ENCODE measurements around the gene BTBD8. TPM values are rescaled to one million over a fixed set of nuclear protein-coding genes. Genes with fewer than 3 reads are reported as not detected.

The BTBD8 gene
- total and polyA plus RNA-seq, 2 experiments from 2014 or later: 2.9 to 4.1 TPM

- TF ChIP-seq CTCF (conservative IDR thresholded peaks at IDR 0.05; ENCODE audit: low read depth in 2 of 2) (no peak), NANOG (IDR thresholded peaks at IDR 0.05; ENCODE audit: borderline replicate concordance) (no peak), POLR2AphosphoS5 (IDR thresholded peaks at IDR 0.05; ENCODE audit: low read depth) (no peak), JUNB (IDR thresholded peaks at IDR 0.05; ENCODE audit: unreplicated experiment) (no peak), ZNF114 (CRISPR knock-in tag; IDR thresholded peaks at IDR 0.05) (no peak), STAT1 (IDR thresholded peaks at IDR 0.05; ENCODE audit: unreplicated experiment) (no peak)
Observed at GRCh38 chr1:92105546-92106081, 25.5 kb downstream of the BTBD8 start (continued).

- no peak overlapping the region for H2AFZ ChIP-seq
- H3K4me2 ChIP-seq: no peak overlapping the region
- H3K4me3 ChIP-seq: no peak overlapping the region
- H3K4me3 Mint-ChIP-seq: no peak overlapping the region
- no peaks in the 10 kb centered on the region for H3K4me1 Mint-ChIP-seq
- H3K79me2 ChIP-seq (replicated peaks; ENCODE audit: insufficient read depth): no peaks in the 10 kb centered on the region
- no peaks in the 10 kb centered on the region for H3K27me3 ChIP-seq (ENCODE audit: insufficient read depth)
- no peak for DNase-seq (ENCODE audit: low spot score)
- no peaks in the 10 kb centered on the region for H3K9me3 Mint-ChIP-seq
- no peaks in the 10 kb centered on the region for H3K9me2 ChIP-seq (ENCODE audit: insufficient read depth)
- no peak overlapping the region for H3K27ac Mint-ChIP-seq
- no peaks in the 10 kb centered on the region for H4K20me1 ChIP-seq (replicated peaks; ENCODE audit: insufficient read depth)
- no peak overlapping the region for H3K27ac ChIP-seq (ENCODE audit: low read depth)
- H3F3A ChIP-seq (replicated peaks; ENCODE audit: low read depth): no peaks in the 10 kb centered on the region
- peaks cover 3% of the 10 kb centered on the region; the same call in 1 of the 3 replicates for H3K36me3 Mint-ChIP-seq (ENCODE audit: low read depth)
- H3K36me3 ChIP-seq (ENCODE audit: insufficient read depth): no peaks in the 10 kb centered on the region
- H3K27me3 Mint-ChIP-seq (ENCODE audit: insufficient read depth, low read depth, poor library complexity): no peaks in the 10 kb centered on the region
- ATAC-seq: no peak
- TF ChIP-seq ZNF114 (CRISPR knock-in tag; IDR thresholded peaks at IDR 0.05): no peak
- TF ChIP-seq EZH2phosphoT487 (IDR thresholded peaks at IDR 0.05; ENCODE audit: unreplicated experiment): no peak
- no peak for TF ChIP-seq STAT1 (IDR thresholded peaks at IDR 0.05; ENCODE audit: unreplicated experiment)
- TF ChIP-seq CREB1 (CRISPR knock-in tag; IDR thresholded peaks at IDR 0.05; ENCODE audit: low read depth): no peak
- no peak for TF ChIP-seq ZNF331 (CRISPR knock-in tag; IDR thresholded peaks at IDR 0.05; ENCODE audit: low read depth)
- TF ChIP-seq NANOG (IDR thresholded peaks at IDR 0.05; ENCODE audit: borderline replicate concordance): no peak
- TF ChIP-seq, protein P1, sequence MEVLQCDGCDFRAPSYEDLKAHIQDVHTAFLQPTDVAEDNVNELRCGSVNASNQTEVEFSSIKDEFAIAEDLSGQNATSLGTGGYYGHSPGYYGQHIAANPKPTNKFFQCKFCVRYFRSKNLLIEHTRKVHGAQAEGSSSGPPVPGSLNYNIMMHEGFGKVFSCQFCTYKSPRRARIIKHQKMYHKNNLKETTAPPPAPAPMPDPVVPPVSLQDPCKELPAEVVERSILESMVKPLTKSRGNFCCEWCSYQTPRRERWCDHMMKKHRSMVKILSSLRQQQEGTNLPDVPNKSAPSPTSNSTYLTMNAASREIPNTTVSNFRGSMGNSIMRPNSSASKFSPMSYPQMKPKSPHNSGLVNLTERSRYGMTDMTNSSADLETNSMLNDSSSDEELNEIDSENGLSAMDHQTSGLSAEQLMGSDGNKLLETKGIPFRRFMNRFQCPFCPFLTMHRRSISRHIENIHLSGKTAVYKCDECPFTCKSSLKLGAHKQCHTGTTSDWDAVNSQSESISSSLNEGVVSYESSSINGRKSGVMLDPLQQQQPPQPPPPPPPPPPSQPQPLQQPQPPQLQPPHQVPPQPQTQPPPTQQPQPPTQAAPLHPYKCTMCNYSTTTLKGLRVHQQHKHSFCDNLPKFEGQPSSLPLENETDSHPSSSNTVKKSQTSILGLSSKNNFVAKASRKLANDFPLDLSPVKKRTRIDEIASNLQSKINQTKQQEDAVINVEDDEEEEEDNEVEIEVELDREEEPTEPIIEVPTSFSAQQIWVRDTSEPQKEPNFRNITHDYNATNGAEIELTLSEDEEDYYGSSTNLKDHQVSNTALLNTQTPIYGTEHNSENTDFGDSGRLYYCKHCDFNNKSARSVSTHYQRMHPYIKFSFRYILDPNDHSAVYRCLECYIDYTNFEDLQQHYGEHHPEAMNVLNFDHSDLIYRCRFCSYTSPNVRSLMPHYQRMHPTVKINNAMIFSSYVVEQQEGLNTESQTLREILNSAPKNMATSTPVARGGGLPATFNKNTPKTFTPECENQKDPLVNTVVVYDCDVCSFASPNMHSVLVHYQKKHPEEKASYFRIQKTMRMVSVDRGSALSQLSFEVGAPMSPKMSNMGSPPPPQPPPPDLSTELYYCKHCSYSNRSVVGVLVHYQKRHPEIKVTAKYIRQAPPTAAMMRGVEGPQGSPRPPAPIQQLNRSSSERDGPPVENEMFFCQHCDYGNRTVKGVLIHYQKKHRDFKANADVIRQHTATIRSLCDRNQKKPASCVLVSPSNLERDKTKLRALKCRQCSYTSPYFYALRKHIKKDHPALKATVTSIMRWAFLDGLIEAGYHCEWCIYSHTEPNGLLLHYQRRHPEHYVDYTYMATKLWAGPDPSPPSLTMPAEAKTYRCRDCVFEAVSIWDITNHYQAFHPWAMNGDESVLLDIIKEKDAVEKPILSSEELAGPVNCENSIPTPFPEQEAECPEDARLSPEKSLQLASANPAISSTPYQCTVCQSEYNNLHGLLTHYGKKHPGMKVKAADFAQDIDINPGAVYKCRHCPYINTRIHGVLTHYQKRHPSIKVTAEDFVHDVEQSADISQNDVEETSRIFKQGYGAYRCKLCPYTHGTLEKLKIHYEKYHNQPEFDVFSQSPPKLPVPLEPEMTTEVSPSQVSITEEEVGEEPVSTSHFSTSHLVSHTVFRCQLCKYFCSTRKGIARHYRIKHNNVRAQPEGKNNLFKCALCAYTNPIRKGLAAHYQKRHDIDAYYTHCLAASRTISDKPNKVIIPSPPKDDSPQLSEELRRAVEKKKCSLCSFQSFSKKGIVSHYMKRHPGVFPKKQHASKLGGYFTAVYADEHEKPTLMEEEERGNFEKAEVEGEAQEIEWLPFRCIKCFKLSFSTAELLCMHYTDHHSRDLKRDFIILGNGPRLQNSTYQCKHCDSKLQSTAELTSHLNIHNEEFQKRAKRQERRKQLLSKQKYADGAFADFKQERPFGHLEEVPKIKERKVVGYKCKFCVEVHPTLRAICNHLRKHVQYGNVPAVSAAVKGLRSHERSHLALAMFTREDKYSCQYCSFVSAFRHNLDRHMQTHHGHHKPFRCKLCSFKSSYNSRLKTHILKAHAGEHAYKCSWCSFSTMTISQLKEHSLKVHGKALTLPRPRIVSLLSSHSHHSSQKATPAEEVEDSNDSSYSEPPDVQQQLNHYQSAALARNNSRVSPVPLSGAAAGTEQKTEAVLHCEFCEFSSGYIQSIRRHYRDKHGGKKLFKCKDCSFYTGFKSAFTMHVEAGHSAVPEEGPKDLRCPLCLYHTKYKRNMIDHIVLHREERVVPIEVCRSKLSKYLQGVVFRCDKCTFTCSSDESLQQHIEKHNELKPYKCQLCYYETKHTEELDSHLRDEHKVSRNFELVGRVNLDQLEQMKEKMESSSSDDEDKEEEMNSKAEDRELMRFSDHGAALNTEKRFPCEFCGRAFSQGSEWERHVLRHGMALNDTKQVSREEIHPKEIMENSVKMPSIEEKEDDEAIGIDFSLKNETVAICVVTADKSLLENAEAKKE (CRISPR knock-in tag; IDR thresholded peaks at IDR 0.05): no peak
- no peak for TF ChIP-seq JUNB (IDR thresholded peaks at IDR 0.05; ENCODE audit: unreplicated experiment)
- no peak for TF ChIP-seq REST (IDR thresholded peaks at IDR 0.05; ENCODE audit: unreplicated experiment)
- no peak for TF ChIP-seq EZH2 (IDR thresholded peaks at IDR 0.05; ENCODE audit: low read depth, unreplicated experiment)
- TF ChIP-seq POLR2AphosphoS5 (IDR thresholded peaks at IDR 0.05; ENCODE audit: low read depth): no peak
- no peak for TF ChIP-seq ETS1 (IDR thresholded peaks at IDR 0.05)
- no peaks in the 10 kb centered on the region for H3K4me1 ChIP-seq (ENCODE audit: insufficient read depth)
Observed at GRCh38 chr1:92108631-92109030, 28.5 kb downstream of the BTBD8 start.
